B cell (primary cell): Measurements from ENCODE around the gene TRPV2. TPM values are rescaled to one million over a fixed set of nuclear protein-coding genes. Genes with fewer than 3 reads are reported as not detected.

ENCODE experiments used
- ATAC-seq: fragments of 200-7000 bp; cut with Tn5 transposase; one replicate; pipeline ENCODE4 v1.10.0; 2021; ENCODE audit warnings: low read depth, mild to moderate bottlenecking, moderate number of reproducible peaks, moderate library complexity
- CTCF ChIA-PET: fragments of 350-600 bp; sonication (Branson Sonifier 250); formaldehyde crosslinking; loops from one replicate; lab custom pipeline; 2021; ENCODE audit warnings: antibody characterized with exemption, inconsistent platforms; lab: Charles Lee
- POLR2A ChIA-PET: fragments of 350-600 bp; sonication (Branson Sonifier 250); formaldehyde crosslinking; loops from one replicate; lab custom pipeline; 2021; ENCODE audit warnings: antibody characterized with exemption; lab: Charles Lee
- DNase-seq: peaks from one replicate; pipeline ENCODE4 v3.0.0; 2013
- H2AFZ ChIP-seq: 2 replicates; pipeline ENCODE4 v1.6.1; 2012; ENCODE audit warnings: mild to moderate bottlenecking, low read depth, low read length; ENCODE audit not compliant: insufficient read depth, poor library complexity, severe bottlenecking
- H3K27ac ChIP-seq, 2 donors: 1 replicate in 1 of 2; 2 replicates in 1 of 2; pipeline ENCODE4 v1.5.1; 2012 to 2013; ENCODE audit warnings: low read length in 2 of 2, mild to moderate bottlenecking in 2 of 2, moderate library complexity in 1 of 2
- H3K27me3 ChIP-seq, 4 experiments: fragments of 200-600 bp in 1 of 4; sonication (generic) in 1 of 4; replicated peaks in 1 of 4; 1 replicate in 2 of 4; 2 replicates in 2 of 4; pipeline versions ENCODE4 v1.6.1 to v1.7.0; 2013 to 2016; ENCODE audit warnings: low read length in 3 of 4, mild to moderate bottlenecking in 2 of 4, mixed read lengths in 1 of 4, moderate library complexity in 1 of 4; ENCODE audit not compliant: insufficient read depth in 4 of 4, control insufficient read depth in 3 of 4; ENCODE audit errors: control extremely low read depth in 1 of 4
- H3K36me3 ChIP-seq, 2 experiments: replicated peaks in 1 of 2; 1 replicate in 1 of 2; 2 replicates in 1 of 2; pipeline versions ENCODE4 v1.6.1 to v1.7.1; 2013; ENCODE audit warnings: low read length in 1 of 2; ENCODE audit not compliant: insufficient read depth in 2 of 2, control insufficient read depth in 1 of 2; ENCODE audit errors: control extremely low read depth in 1 of 2, extremely low read depth in 1 of 2
- H3K4me1 ChIP-seq, 2 donors: fragments of 200-600 bp in 1 of 2; sonication (generic) in 1 of 2; 1 replicate in 1 of 2; 2 replicates in 1 of 2; pipeline versions ENCODE4 v1.5.1 to v1.6.1; 2013 to 2017; ENCODE audit warnings: low read length in 2 of 2; ENCODE audit not compliant: control insufficient read depth in 2 of 2, insufficient read depth in 2 of 2
- H3K4me2 ChIP-seq: replicated peaks from 2 replicates; pipeline ENCODE3; 2012; ENCODE audit warnings: mild to moderate bottlenecking, low read depth, low read length; ENCODE audit not compliant: poor library complexity, severe bottlenecking
- H3K4me3 ChIP-seq, 5 experiments: fragments of 200-600 bp in 1 of 5; sonication (generic) in 1 of 5; 1 replicate in 3 of 5; 2 replicates in 2 of 5; pipeline versions ENCODE4 v1.5.1 to v1.7.0; 2011 to 2016; ENCODE audit warnings: low read length in 4 of 5, mild to moderate bottlenecking in 4 of 5, low read depth in 2 of 5, control low read depth in 1 of 5, moderate library complexity in 1 of 5; ENCODE audit not compliant: insufficient read depth in 1 of 5; ENCODE audit errors: control extremely low read depth in 1 of 5, extremely low read depth in 1 of 5
- H3K79me2 ChIP-seq: fragments of 200-600 bp; sonication (generic); one replicate; pipeline ENCODE4 v1.6.0; 2016; ENCODE audit warnings: low read length; ENCODE audit not compliant: control insufficient read depth, insufficient read depth
- H3K9ac ChIP-seq: fragments of 200-600 bp; sonication (generic); 2 replicates; pipeline ENCODE4 v1.6.1; 2017; ENCODE audit warnings: mild to moderate bottlenecking, low read length, moderate library complexity
- H3K9me3 ChIP-seq, 3 donors: one replicate each; pipeline versions ENCODE4 v1.6.1 to v1.7.1; 2013; ENCODE audit warnings: low read length in 2 of 3; ENCODE audit not compliant: control insufficient read depth in 2 of 3, insufficient read depth in 1 of 3; ENCODE audit errors: control extremely low read depth in 1 of 3
- H4K20me1 ChIP-seq: 2 replicates; pipeline ENCODE4 v1.6.0; 2012; ENCODE audit warnings: mild to moderate bottlenecking, low read length; ENCODE audit not compliant: insufficient read depth, control insufficient read depth, poor library complexity, severe bottlenecking
- H3K27ac Mint-ChIP-seq: one replicate; pipeline ENCODE4 v1.8.0; 2021; ENCODE audit warnings: mixed read lengths
- H3K27me3 Mint-ChIP-seq: one replicate; pipeline ENCODE4 v1.8.0; 2021; ENCODE audit warnings: mixed read lengths
- H3K4me1 Mint-ChIP-seq: one replicate; pipeline ENCODE4 v1.8.0; 2021; ENCODE audit warnings: mixed read lengths
- H3K4me3 Mint-ChIP-seq: one replicate; pipeline ENCODE4 v1.8.0; 2021; ENCODE audit warnings: mixed read lengths
- H3K9me3 Mint-ChIP-seq: one replicate; pipeline ENCODE4 v1.8.0; 2022; ENCODE audit warnings: mixed read lengths; ENCODE audit not compliant: insufficient read depth
- CTCF ChIP-seq: fragments of 200-600 bp; IDR thresholded peaks from one replicate; pipeline ENCODE4 v1.8.0; 2022; ENCODE audit warnings: antibody characterized with exemption, mild to moderate bottlenecking
- EZH2 ChIP-seq: IDR thresholded peaks from 2 replicates; pipeline ENCODE4 v1.6.1; 2012; ENCODE audit warnings: borderline replicate concordance, low read depth, mild to moderate bottlenecking, moderate library complexity, low read length; ENCODE audit not compliant: insufficient read depth, poor library complexity, severe bottlenecking
- WGBS: methylation state at CpG from one replicate; pipeline ENCODE4 v1.1.5; 2013; ENCODE audit warnings: missing lambda C conversion rate; ENCODE audit not compliant: insufficient coverage; 5-methylcytosine and 5-hydroxymethylcytosine counted together
- intact Hi-C: fragments of 100-400 bp; cut with micrococcal nuclease; formaldehyde crosslinking; loops from one replicate; pipeline ENCODE4 v1.10.0; 2022
- polyA plus RNA-seq: library from polyadenylated mRNA; depleted of rRNA; stranded (reverse); fragments of >200 nt; gene quantifications from 2 replicates; pipeline ENCODE4 v1.2.3, GENCODE V29; 2012
- total RNA-seq, 2 donors: library from RNA; stranded (reverse); fragments of 120-200 nt in 1 of 2; gene quantifications; 1 replicate in 1 of 2; 2 replicates in 1 of 2; pipeline versions ENCODE4 v1.2.3 to v1.2.4, GENCODE V29; 2013 to 2022

The TRPV2 gene
- total and polyA plus RNA-seq, 2 donors (not counting 1 experiment from before 2014, with no cell fraction given): 58.6 to 89.0 TPM

GRCh38 chr17:16425202-16425601, 9.8 kb downstream of the TRPV2 start:
- ATAC-seq (no peak), DNase-seq (no peak)
- ChIA-PET POLR2A (no interaction called here), CTCF (interaction anchor here (1.2 to 1.3 kb wide), 2 partner anchors 9 to 61 kb away, joined by 4 read pairs; no protein-coding TSS in a partner anchor)
- Histone ChIP-seq H3K4me3 (no peak overlapping the region), H3K79me2 (peaks cover 8% of the 10 kb centered on the region), H3K36me3 (peaks cover 2 to 67% of the 10 kb centered on the region in 2 experiments), H3K4me2 (no peak overlapping the region), H3K9me3 (no peaks in the 10 kb centered on the region), H3K4me1 (peaks cover 0 to under 1% of the 10 kb centered on the region in 2 donors), H4K20me1 (peaks cover 7% of the 10 kb centered on the region), H3K27ac (no peak overlapping the region), H3K9ac (no peak overlapping the region), H3K27me3 (no peaks in the 10 kb centered on the region), H2AFZ (no peak overlapping the region)
- no peak overlapping the region for H3K4me3 Mint-ChIP-seq
- no peak overlapping the region for H3K27ac Mint-ChIP-seq
- H3K27me3 Mint-ChIP-seq: no peaks in the 10 kb centered on the region
- no peaks in the 10 kb centered on the region for H3K9me3 Mint-ChIP-seq
- no peaks in the 10 kb centered on the region for H3K4me1 Mint-ChIP-seq
- WGBS: 90% methylated on average over 4 of the region's 6 CpGs
- intact Hi-C loops: no loop called here
- TF ChIP-seq CTCF: no peak
- TF ChIP-seq EZH2: no peak

- Histone ChIP-seq H3K36me3 (peaks cover 2 to 60% of the 10 kb centered on the region in 2 experiments), H3K27ac (no peak overlapping the region), H3K9me3 (no peaks in the 10 kb centered on the region), H4K20me1 (peaks cover 7% of the 10 kb centered on the region), H3K79me2 (peaks cover 6% of the 10 kb centered on the region), H3K9ac (no peak overlapping the region), H2AFZ (no peak overlapping the region), H3K4me3 (no peak overlapping the region), H3K4me2 (no peak overlapping the region), H3K4me1 (no peaks in the 10 kb centered on the region), H3K27me3 (no peaks in the 10 kb centered on the region)
- no peak for TF ChIP-seq EZH2
- Mint-ChIP-seq H3K27ac (no peak overlapping the region), H3K4me1 (no peaks in the 10 kb centered on the region), H3K4me3 (no peak overlapping the region), H3K27me3 (no peaks in the 10 kb centered on the region), H3K9me3 (no peaks in the 10 kb centered on the region)
- no peak for ATAC-seq
- intact Hi-C loops: no loop called here
- ChIA-PET CTCF (interaction anchor here (1.2 to 1.3 kb wide), 2 partner anchors 10 to 62 kb away, joined by 4 read pairs; no protein-coding TSS in a partner anchor), POLR2A (no interaction called here)
- DNase-seq: no peak
- WGBS: 98% methylated on average over 15 of the region's 20 CpGs
Measured at GRCh38 chr17:16425698-16426659, 10.6 kb downstream of the TRPV2 start.
